Mesenteric fat pad (tissue), 1 donor: ENCODE measurements around the gene LTBP1. TPM values are rescaled to one million over a fixed set of nuclear protein-coding genes. Genes with fewer than 3 reads are reported as not detected.

ENCODE experiments used
- DNase-seq: peaks from one replicate; pipeline ENCODE4 v3.0.0-alpha.2; 2020; ENCODE audit warnings: low spot score
- total RNA-seq: library from RNA; stranded (reverse); fragmentation: NEBNext Ultra II Directional; extraction: Animal tissue kit (Norgen Biotek cat#: 25700); gene quantifications from one replicate; pipeline ENCODE4 v1.2.1, GENCODE V29; 2021
- donor health status: DM: yes; HTN: yes; CAD: no.

Gene LTBP1
- total RNA-seq, 1 donor from 2014 or later: 15.4 TPM

DNA sequence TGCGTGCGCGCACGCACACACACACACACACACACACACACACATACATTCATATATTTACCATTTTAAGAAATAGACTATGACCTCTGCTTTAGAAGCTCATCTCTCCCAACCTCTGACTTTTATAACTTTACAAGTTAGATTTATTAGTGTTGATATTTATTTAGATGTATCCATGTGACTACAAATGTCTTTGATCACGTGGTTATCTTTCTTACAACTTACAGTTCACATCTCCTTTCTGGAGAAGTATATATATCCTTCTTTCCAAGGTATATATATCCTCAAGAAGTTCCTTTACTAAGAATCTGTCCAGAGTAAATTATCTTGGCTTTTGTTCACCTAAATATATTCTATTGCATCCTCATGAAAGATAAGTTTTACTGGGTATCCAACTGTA lies 16.3 kb upstream of the LTBP1 start:
- no peak for DNase-seq

DNA sequence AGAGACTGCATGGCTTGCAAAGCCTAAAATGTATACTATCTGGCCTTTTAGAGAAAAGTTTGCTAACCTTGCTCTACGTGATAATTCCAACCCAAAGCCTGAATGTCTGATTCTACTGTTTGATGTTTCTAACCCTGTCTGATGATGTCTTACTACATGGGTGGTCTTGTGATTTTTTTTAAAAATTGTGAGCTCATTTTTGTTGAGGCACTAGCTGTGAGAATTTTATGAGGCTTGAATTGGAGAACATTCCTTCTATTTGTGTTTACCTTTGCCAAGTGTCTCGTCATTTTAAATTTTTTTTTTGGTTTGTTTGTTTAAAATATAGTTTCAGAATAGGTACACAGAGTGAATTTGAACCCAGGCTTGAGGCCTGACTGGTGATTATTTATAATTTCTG lies 15.2 kb upstream of the LTBP1 start:
- no peak for DNase-seq

DNA sequence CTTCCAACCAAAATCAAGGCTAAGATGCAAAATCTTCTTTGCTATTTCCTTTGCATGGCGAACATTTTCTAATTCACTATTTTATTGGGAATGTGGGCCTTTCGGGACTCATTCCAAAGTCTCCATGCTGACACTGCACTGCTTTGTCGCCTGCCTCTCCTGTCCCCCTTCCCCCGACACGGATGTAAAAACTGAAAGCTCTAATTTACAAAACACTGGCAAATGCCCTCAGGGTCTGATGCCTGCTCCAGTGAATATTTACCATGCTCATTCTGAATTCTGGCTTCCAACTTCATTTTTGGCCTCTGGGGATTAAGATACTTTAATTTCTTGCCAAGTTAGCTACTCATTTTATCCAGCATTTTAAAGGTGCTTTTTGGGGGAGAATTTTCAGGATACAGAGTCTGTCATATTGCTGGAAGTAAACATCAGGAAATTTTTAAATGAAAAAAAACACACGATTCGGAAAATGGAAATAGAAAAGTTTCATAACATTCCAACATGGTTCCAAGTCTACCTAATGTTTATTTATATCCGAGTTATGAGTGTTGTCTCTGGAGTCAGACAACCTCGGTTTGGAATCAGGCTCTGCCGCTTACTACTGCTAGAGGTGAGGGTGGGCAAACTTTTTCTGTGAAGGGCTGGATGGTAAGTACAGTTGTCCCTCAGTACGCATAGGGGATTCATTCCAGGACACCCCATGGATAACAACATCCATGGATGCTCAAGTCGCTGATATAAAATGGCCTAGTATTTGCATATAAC lies 14.6 kb upstream of the LTBP1 start:
- DNase-seq: no peak

DNA sequence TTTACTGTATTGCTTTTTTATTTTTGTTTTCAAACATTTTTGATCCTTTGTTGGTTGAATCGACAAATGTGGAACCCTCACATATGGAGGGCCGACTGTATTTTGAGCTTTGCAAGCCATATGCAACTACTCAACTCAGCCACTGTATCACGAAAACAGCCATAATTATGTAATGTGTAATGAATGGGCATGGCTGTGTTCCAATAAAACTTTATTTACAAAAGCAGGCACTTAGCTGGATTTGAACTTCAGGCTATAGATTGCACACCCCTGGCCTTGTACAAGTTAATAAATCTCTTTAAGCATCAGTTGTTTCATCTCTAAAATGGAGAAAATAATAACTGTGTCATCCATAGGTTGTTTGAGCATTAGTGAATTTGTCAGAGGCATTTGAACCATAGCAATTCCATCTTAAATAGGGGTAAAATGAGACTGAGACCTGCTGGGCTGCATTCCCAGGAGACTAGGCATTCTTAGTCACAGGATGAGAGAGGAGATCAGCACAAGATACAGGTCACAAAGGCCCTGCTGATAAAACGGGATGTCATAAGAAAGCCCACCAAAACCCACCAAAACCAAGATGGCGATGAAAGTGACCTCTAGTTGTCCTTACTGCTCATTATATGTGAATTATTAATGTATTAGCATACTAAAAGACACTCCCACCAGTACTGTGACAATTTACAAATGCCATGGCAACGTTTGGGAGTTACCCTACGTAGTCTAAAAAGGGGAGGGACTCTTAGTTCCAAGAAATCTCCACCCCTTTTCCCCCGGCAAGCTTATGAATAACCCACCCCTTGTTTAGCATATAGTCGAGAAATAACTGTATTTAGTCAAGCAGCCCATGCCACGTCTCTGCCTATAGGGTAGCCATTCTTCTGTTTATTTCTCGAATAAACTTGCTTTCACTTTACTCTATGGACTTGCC lies 13.7 kb upstream of the LTBP1 start:
- DNase-seq: no peak

DNA sequence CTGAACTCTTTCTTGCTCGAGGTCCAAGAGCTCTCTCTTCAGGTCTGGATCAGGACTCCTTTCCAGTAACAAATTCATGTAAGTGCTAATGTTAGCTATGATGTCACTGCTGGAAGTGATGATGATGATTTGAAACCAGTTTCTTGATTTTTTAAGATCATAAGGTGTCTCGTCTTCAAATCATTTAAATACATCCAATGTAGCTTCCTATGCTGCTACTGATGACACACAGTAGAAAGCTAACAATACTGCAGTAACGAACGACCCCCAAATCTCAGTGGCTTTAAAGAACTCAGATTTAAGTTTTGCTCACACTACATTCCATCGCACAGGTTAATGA lies 13.0 kb upstream of the LTBP1 start:
- DNase-seq: no peak

DNA sequence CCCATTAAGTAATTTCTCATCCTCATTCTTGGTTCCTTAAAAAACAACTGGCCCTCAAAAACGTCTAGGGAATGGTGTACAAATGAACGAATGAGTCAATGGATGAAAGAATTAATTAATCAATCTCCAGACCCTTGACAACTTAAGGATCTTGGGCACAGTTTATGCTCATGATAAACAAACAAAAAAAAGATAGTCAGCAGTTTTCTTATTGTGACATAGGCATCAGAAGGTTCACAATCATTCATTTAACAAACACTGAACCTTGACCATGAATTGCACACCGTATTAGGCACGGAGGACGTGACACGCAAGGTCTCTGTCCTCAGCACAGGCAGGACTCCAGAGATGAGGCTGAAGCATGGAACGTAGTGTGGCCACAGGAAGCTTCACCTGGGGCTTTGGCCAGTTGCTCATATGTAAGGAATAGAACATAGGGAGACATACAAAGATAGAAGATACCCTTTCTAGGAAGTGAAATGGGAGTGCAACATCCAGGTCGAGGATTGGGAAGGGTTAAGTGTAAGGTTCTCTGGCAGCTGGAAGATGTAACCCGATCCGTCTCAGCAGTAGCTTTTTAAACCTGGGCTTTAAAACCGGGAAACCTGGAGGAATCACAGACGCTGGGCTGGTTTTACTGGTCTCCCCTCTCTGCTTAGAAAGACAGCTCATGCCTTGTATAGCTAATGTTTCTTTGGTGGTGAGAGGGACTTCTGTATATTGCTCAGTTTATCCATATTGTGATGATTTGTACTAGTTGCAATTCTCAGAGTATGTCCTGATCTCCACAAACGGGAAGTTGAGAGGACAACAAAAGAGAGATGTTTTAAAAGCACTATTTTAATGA lies 8.9 kb upstream of the LTBP1 start:
- DNase-seq: no peak

DNA sequence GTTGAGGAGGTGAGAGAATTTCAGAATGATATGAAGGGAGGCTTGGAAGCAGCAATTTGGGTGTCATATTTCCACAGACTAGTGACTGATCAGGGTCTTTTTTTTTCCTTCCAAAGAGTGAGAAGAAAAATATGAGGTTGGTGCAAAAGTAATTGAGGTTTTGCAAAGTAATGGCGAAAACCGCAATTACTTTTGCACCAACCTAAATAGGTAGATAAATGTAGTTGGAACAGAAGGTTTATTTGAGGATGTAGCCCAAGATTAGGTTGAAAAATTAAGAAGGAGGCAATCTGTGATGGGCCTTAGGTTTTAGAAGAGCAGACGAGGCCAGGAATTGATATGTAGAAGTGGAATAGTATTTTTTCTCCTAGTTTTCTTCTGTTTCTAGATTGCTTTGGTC lies 7.8 kb upstream of the LTBP1 start:
- no peak for DNase-seq

DNA sequence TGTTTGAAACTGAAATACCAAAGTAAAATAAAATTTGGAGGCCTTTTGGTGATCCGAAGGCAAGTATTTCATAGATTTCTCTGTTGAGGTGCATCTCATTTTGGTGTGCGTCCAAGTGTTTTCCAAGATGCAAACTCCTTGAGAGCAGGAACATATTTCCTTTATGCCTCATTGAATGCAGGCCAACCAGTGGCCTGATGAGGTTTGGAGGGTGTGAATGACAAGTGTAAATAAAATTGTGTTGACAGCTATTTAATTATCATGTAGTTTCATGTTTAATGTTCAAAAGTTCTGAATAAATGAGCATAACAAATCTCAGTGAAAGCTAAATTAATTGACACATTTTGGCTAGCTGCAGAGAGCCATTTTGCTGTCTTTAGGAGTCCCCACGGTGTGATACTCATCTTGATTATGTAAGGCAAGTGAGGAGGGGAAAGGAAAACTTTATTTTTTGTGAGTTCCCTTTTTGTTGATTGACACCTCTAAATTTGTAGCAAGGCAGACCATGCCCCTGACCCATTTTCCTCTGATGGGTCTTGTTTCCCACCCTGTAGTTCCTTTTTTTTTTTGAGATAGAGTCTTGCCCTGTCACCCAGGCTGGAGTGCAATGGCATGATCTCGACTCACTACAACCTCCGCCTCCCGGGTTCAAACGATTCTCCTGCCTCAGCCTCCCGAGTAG lies 6.3 kb upstream of the LTBP1 start:
- DNase-seq: no peak

DNA sequence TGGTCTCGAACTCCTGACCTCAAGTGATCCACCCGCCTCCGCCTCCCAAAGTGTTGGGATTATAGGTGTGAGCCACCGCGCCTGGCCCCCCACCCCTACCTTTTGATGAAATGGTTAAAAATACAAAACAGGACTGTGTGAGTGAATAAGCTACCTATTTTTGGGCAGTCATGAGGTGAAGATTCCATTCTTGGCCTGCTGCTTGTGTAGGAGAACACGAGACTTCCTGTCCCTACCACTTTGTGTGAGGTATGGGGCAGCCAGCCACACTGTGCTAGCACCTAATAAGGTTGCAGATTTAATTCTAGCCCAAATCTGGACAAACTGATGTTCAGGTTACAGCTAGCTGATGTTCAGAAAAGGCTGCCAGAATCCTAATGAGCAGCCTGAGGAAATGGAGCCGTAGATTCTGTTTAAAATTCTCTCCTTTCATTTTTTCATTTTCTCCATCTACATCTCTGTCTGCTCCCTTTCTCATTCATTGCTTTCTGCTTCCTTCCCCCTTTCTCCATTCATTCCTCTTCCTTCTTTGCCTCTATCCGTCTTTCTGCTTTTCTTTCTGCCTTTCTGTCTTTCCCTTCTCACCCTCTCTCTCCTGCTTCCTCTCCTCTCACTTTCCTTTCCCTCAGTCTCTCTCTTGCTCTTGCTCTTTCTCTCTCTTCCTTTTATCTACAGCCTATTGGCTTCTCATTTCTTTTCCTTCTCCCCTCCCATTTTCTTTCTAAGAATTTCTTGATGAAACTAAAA lies 4.6 kb upstream of the LTBP1 start:
- no peak for DNase-seq

DNA sequence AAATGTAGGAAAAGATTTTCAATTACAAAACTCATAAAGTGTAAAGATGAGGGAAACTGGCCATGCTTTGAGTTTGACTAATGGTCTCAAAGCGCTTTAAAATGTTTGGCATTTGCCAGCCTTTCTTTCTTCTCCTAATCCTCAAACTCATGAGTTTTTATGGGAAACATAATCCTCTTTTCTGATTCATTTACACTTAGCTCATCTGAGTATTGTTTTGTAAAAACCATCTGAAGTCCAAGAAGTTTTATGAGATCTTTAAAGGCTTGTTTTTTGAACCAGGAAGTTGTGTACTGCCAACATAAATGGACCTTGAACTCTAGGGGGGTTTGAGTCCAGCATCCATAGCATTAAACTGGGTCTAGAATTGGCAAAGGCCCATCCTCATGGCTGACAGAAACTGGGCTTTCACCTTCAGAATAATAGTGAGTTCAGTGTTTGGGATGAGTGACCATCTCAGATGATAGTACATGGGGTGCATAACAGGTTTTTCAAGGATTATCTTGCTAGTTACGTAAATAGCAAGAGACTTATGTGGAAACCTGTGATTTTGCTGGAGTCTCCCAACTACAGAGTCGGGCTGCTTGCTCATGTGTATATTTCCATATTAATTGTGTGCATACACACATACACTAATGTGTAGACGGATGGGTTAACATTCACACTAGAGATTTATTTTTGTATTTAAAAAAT lies 3.8 kb upstream of the LTBP1 start:
- DNase-seq: no peak

DNA sequence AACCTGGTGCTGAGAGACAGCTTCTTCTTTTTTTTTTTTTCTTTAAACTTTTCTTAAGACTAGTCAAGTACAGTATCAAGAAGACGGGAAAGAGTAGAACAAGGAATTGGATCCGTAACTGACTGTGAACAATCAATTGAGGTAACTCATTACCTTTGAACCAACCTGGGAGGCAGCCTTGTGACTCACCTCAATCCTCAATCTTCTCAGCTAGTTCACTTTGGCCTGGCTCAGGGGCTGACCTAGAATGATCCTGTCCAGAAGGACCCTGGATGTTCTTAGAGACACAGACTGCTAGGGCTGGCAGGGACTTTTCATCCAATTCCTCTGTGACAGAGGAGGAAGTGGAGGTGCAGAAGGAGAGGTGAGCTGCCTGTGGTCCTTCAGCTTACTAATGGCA lies 1.5 kb upstream of the LTBP1 start:
- DNase-seq: no peak

DNA sequence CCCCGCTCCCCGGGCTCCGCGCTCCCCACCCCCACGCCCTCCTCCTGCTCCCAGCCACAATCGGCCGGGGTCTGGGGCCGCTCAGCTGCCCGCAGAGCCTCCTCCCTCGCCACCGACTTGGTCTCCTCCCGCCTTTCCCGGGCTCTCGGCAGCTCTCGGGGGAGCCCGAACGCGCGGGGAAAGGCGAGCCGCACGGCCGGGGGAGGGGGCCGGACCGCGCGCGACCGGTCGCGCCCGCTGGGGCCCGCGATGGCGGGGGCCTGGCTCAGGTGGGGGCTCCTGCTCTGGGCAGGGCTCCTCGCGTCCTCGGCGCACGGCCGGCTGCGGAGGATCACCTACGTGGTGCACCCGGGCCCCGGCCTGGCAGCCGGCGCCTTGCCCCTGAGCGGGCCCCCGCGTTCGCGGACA lies 327 bp downstream of the LTBP1 start:
- no peak for DNase-seq

DNA sequence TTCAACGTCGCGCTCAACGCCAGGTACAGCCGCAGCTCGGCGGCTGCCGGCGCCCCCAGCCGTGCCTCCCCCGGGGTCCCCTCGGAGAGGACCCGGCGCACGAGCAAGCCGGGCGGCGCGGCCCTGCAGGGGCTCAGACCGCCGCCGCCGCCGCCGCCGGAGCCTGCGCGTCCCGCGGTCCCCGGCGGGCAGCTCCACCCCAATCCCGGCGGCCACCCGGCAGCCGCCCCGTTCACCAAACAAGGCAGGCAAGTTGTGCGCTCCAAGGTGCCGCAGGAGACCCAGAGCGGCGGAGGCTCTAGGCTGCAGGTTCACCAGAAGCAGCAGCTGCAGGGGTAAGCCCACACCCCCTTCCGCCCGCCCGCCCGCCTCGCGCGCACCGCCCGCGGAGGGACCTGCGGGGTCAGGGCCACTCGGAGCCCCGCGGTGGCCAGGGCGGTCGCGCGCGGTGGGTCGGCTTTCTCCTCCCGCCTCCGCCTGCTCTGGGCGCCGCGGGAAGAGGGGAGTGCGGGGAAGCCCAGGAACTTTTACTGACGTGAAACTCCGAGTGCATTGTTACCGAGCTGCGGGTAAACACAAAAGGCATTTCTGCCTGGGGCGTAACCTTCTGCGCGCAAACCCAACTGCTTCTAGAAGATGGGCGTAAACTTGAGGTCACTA lies 861 bp downstream of the LTBP1 start:
- no peak for DNase-seq

DNA sequence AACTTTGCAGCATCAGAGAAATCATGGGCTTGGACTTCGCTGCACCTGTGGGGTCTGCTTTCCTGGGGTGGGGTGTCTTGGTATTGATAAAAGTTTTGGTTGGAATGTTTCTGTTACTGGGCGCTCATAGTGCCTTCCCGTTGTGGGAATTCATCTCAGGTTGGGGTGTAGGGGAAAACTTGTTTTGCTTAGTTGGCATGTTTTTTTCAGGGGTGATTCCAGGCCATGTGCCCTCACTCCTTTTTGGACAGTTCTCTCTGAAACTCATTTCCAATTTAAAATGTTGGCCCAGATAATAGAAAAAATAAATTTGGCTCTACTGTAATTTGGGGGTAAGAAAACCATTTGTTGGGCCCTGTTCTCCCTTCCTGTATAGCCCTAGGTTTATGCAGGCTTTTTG lies 1.5 kb downstream of the LTBP1 start:
- DNase-seq: no peak

DNA sequence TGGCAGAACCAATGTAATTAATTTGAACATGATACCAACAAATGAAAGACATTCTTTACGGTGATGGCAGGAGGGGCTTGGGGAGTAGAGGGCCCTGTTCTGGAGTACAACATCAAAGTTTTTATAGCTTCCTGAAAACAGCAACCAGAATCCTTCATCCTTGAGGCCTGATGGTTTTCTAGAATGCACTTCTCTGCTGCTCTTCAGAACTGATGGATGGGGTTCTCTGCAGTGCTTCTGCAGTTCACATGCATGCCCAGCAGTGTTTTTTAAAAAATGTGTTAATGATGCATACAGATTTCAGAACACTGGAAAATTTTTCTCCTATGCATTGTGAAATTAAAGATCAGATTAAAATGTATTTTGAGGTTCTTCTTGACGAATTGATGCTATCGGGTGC lies 2.5 kb downstream of the LTBP1 start:
- no peak for DNase-seq

DNA sequence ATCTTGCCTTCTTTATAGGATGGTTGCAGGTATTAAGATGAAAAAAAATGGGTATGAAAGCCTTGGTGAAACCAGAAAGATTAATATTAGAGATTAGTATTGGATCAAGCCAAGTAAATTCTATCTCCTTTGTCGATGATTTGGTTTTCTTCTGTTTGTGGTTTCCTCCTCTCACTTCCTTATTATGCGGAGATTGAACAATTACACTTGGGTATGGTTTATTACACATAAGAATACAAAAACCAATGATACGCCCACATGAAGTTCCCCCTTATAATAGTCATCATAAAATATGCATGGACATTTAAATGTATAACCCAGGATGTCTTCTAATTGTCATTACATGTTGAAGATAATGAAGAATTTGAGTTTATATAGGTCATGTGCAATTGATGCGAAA lies 4.9 kb downstream of the LTBP1 start:
- no peak for DNase-seq

DNA sequence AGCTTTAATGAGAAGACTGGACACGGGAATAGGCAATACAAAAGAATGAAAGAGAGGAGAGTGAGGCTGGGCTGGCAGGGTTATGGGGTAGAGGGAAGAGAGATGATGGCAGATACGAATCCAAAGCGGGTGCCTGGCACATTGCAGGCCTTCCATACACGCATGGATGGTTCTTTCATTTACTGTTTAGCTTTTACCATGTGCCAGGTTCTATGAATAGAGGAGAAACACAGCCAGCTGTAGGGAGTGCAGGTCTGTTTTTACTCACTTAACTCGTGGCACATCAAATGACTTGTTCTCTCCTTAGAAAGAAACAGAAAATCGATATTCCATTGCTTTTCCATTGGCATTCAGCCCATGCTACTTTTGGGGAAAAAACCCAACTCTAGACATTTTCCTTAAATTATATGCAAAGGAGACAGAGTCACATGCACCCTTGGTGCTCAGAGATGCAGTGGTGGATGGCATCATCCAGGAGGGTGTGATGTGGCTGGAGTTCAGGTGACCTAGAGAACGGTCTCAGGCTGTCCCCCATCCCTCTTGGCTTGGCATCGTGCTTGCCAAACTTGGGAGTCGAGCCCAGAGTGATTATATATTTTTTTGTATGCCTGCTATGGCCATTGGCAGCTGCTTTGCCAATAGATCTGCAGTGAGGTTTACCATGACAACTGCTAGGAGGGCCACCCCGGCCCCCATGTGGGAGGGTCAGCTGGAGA lies 6.2 kb downstream of the LTBP1 start:
- DNase-seq: no peak

DNA sequence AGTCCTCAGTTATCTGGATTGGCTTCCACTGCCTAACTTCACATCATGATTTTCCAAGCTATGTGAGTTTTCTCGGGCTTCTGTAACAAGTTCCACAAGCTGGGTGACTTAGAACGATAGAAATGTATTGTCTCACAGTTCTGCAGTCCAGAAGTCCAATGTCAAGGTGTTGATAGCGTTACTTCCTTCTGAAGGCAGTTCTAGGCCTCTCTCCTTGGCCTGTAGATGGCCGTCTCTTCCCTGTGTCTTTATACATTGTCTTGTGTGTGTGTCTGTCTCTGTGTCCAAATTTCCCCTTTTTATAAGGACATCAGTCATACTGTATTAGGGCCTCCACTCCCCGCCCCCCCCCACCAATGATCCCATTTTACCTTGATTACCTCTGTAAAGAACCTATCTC lies 7.5 kb downstream of the LTBP1 start:
- DNase-seq: no peak

DNA sequence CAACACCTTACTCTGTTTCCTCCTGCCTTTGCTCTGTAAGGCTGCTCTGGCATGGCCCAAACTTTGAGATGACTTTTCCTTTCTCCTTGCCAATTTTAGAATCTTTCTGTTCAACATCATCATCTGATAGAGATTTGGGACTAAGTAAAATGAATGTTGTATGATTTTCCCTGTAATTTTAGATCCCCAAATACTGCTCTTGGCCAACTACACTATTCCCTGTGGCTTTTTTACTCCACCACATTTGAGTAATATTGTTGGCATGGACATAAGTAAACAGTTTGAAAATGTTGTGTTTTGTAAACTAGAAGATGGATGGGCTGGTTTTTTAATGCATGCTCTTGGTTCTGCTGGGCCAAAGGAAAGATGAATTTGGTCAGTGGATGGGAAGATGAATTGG lies 12.1 kb downstream of the LTBP1 start:
- no peak for DNase-seq
